ENCODE measurements around the gene DPH1. TPM values are rescaled to one million over a fixed set of nuclear protein-coding genes. Genes with fewer than 3 reads are reported as not detected.

Gene DPH1
- total and polyA plus RNA-seq, 4 donors: 9.8 to 24.6 (median 19.4) TPM

DNA sequence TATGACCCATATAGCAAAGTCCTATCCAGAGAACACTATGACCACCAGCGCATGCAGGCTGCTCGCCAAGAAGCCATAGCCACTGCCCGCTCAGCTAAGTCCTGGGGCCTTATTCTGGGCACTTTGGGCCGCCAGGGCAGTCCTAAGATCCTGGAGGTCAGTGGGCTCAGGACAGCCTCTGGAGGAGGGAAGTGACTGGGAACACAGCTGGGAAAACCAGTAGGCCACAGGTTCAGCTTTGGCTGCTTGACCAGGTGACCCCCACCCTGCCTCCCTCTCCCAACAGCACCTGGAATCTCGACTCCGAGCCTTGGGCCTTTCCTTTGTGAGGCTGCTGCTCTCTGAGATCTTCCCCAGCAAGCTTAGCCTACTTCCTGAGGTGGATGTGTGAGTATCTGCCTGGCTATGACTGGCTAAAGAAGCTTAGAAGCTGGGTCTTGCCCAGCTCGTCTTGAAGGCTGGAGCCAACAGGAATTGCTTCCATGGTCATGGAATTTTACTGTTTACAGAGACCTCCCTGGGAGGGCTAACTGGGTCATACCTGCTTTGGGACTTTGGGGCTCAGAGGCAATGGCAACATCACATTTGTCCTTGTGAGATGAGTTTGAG lies 10.4 kb downstream of the DPH1 start:
- Histone ChIP-seq H3K27ac (ENCODE audit: low read depth in 1 of 2, low read length in 2 of 2) (no peak overlapping the region), H3K4me1 (ENCODE audit: control insufficient read depth in 4 of 4, insufficient read depth in 4 of 4, low read length in 3 of 4) (peaks cover 5 to 19% (median 12%) of the 10 kb centered on the region in 4 donors), H3K4me3 (ENCODE audit: low read depth in 1 of 3, low read length in 3 of 3) (no peak overlapping the region), H3K9ac (ENCODE audit: low read depth in 1 of 2, low read length in 2 of 2) (no peak overlapping the region), H3K27me3 (ENCODE audit: control insufficient read depth in 4 of 4, insufficient read depth in 4 of 4, low read length in 3 of 4) (no peaks in the 10 kb centered on the region), H3K9me3 (ENCODE audit: control insufficient read depth in 4 of 4, low read length in 3 of 4) (no peaks in the 10 kb centered on the region), H3K36me3 (ENCODE audit: control insufficient read depth in 4 of 4, insufficient read depth in 3 of 4, low read depth in 1 of 4, low read length in 3 of 4) (peaks cover 0 to 31% (median 23%) of the 10 kb centered on the region in 4 donors)
- TF ChIP-seq RAD21 (IDR thresholded peaks at IDR 0.05) (no peak), GABPA (IDR thresholded peaks at IDR 0.05 in 1 of 2, conservative IDR thresholded peaks at IDR 0.05 in 1 of 2) (no peak), TAF1 (conservative IDR thresholded peaks at IDR 0.05) (no peak), YY1 (IDR thresholded peaks at IDR 0.05) (no peak), NR2F2 (IDR thresholded peaks at IDR 0.05) (no peak), FOXA2 (IDR thresholded peaks at IDR 0.05) (no peak), EGR1 (IDR thresholded peaks at IDR 0.05; ENCODE audit: low read depth in 2 of 2) (no peak), HNF4A (conservative IDR thresholded peaks at IDR 0.05) (no peak)
- TF ChIP-seq, protein P1, sequence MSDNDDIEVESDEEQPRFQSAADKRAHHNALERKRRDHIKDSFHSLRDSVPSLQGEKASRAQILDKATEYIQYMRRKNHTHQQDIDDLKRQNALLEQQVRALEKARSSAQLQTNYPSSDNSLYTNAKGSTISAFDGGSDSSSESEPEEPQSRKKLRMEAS (IDR thresholded peaks at IDR 0.05): no peak
- TF ChIP-seq, protein P2, sequence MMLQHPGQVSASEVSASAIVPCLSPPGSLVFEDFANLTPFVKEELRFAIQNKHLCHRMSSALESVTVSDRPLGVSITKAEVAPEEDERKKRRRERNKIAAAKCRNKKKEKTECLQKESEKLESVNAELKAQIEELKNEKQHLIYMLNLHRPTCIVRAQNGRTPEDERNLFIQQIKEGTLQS (IDR thresholded peaks at IDR 0.05): no peak
- TF ChIP-seq, protein P3, sequence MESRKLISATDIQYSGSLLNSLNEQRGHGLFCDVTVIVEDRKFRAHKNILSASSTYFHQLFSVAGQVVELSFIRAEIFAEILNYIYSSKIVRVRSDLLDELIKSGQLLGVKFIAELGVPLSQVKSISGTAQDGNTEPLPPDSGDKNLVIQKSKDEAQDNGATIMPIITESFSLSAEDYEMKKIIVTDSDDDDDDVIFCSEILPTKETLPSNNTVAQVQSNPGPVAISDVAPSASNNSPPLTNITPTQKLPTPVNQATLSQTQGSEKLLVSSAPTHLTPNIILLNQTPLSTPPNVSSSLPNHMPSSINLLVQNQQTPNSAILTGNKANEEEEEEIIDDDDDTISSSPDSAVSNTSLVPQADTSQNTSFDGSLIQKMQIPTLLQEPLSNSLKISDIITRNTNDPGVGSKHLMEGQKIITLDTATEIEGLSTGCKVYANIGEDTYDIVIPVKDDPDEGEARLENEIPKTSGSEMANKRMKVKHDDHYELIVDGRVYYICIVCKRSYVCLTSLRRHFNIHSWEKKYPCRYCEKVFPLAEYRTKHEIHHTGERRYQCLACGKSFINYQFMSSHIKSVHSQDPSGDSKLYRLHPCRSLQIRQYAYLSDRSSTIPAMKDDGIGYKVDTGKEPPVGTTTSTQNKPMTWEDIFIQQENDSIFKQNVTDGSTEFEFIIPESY (IDR thresholded peaks at IDR 0.05): no peak
- TF ChIP-seq, protein P4, sequence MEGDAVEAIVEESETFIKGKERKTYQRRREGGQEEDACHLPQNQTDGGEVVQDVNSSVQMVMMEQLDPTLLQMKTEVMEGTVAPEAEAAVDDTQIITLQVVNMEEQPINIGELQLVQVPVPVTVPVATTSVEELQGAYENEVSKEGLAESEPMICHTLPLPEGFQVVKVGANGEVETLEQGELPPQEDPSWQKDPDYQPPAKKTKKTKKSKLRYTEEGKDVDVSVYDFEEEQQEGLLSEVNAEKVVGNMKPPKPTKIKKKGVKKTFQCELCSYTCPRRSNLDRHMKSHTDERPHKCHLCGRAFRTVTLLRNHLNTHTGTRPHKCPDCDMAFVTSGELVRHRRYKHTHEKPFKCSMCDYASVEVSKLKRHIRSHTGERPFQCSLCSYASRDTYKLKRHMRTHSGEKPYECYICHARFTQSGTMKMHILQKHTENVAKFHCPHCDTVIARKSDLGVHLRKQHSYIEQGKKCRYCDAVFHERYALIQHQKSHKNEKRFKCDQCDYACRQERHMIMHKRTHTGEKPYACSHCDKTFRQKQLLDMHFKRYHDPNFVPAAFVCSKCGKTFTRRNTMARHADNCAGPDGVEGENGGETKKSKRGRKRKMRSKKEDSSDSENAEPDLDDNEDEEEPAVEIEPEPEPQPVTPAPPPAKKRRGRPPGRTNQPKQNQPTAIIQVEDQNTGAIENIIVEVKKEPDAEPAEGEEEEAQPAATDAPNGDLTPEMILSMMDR (IDR thresholded peaks at IDR 0.05; ENCODE audit: low read depth, low read length, missing input control): no peak
- TF ChIP-seq, protein P5, sequence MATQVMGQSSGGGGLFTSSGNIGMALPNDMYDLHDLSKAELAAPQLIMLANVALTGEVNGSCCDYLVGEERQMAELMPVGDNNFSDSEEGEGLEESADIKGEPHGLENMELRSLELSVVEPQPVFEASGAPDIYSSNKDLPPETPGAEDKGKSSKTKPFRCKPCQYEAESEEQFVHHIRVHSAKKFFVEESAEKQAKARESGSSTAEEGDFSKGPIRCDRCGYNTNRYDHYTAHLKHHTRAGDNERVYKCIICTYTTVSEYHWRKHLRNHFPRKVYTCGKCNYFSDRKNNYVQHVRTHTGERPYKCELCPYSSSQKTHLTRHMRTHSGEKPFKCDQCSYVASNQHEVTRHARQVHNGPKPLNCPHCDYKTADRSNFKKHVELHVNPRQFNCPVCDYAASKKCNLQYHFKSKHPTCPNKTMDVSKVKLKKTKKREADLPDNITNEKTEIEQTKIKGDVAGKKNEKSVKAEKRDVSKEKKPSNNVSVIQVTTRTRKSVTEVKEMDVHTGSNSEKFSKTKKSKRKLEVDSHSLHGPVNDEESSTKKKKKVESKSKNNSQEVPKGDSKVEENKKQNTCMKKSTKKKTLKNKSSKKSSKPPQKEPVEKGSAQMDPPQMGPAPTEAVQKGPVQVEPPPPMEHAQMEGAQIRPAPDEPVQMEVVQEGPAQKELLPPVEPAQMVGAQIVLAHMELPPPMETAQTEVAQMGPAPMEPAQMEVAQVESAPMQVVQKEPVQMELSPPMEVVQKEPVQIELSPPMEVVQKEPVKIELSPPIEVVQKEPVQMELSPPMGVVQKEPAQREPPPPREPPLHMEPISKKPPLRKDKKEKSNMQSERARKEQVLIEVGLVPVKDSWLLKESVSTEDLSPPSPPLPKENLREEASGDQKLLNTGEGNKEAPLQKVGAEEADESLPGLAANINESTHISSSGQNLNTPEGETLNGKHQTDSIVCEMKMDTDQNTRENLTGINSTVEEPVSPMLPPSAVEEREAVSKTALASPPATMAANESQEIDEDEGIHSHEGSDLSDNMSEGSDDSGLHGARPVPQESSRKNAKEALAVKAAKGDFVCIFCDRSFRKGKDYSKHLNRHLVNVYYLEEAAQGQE (IDR thresholded peaks at IDR 0.05): no peak
- no peak for DNase-seq (ENCODE audit: low spot score)
- WGBS: 94% methylated on average over 7 of the region's 7 CpGs

Measured in liver (tissue), 9 donors.